ENCODE measurements around the gene PAPOLB. TPM values are rescaled to one million over a fixed set of nuclear protein-coding genes. Genes with fewer than 3 reads are reported as not detected.
A peak's percentile ranks its signal among the peaks of the same experiment; 100 is the strongest.

PAPOLB gene
- total RNA-seq, 6 donors from 2014 or later, result 0.10 to 2.1 (median 0.39) TPM

- peak in 1 of 2 donors; percentile 41 for DNase-seq
- 69 to 70% methylated on average over 14 of the region's 14 CpGs for WGBS, 2 donors
Observed at GRCh38 chr7:4814433-4814832, 47.4 kb downstream of the PAPOLB start.

GRCh38 chr7:4809666-4810065, 52.2 kb downstream of the PAPOLB start:
- Histone ChIP-seq H3K4me1 (peaks cover 0 to 4% (median 0%) of the 10 kb centered on the region in 4 donors), H3K27me3 (no peaks in the 10 kb centered on the region), H3K4me3 (peak overlapping the region in 2 of 4 donors; percentile 23 to 32), H3K36me3 (peaks cover 0 to 6% (median 0%) of the 10 kb centered on the region in 4 donors), H3K27ac (no peak overlapping the region), H3K9me3 (no peaks in the 10 kb centered on the region)
- TF ChIP-seq EP300 (IDR thresholded peaks at IDR 0.05) (no peak), CTCF (IDR thresholded peaks at IDR 0.05) (no peak), POLR2AphosphoS5 (IDR thresholded peaks at IDR 0.05) (no peak), POLR2A (IDR thresholded peaks at IDR 0.05) (no peak)
- ATAC-seq (ENCODE audit: low FRiP score in 2 of 2) (no peak), DNase-seq (no peak)
- 73 to 83% methylated on average over 14 of the region's 14 CpGs for WGBS, 2 donors

More at GRCh38 chr7:4814433-4814832, 47.4 kb downstream of the PAPOLB start:
- Histone ChIP-seq H3K9me3 (no peaks in the 10 kb centered on the region), H3K27me3 (no peaks in the 10 kb centered on the region), H3K36me3 (peaks cover 0 to 7% (median 3%) of the 10 kb centered on the region in 4 donors), H3K27ac (no peak overlapping the region), H3K4me1 (peaks cover 0 to 4% (median 0%) of the 10 kb centered on the region in 4 donors), H3K4me3 (no peak overlapping the region)
- no peak for TF ChIP-seq CTCF (IDR thresholded peaks at IDR 0.05)
- no peak for ATAC-seq (ENCODE audit: low FRiP score in 2 of 2)

DNA sequence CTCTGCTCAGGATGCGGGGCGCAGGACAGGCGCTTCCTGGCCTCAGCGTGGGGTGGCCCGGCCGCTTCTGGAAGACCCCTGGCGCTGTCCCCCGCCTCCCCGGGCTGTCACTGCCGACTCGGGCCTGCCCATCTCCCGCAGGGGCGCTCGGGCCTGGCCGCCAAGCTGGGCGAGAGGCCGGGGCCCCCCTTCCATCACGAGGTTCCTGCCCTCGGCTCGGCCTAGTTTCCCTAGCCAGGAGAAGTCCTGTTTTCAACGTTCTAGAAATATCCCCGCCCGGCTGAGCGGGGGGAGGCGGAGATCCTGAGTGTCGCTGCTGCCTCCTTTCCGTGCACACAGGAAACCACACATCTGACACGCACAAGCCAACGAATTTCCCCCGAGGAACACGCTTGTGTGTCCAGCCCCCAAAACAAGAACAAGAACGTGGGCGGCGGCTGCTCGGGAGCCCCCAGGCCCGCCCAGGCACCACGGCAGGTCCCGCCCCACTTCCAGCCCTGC, 52.7 kb downstream of the PAPOLB start:
- H3K4me3 ChIP-seq, result peak overlapping the region in 2 of 4 donors; percentile 23 to 32
- ATAC-seq (ENCODE audit: low FRiP score in 2 of 2) (no peak), DNase-seq (peak in 1 of 2 donors; percentile 80)
- no peak for TF ChIP-seq CTCF (IDR thresholded peaks at IDR 0.05)
- TF ChIP-seq POLR2A (IDR thresholded peaks at IDR 0.05), result no peak
- TF ChIP-seq POLR2AphosphoS5 (IDR thresholded peaks at IDR 0.05), result no peak
- TF ChIP-seq EP300 (IDR thresholded peaks at IDR 0.05), result no peak
- peaks cover 0 to 3% (median 0%) of the 10 kb centered on the region in 4 donors for H3K36me3 ChIP-seq
- H3K9me3 ChIP-seq, result no peaks in the 10 kb centered on the region
- no peaks in the 10 kb centered on the region for H3K27me3 ChIP-seq
- H3K4me1 ChIP-seq, result peaks cover 0 to 4% (median 0%) of the 10 kb centered on the region in 4 donors
- H3K27ac ChIP-seq, result peak overlapping the region in 1 of 4 donors; percentile 49
- WGBS, 2 donors, result 59 to 80% methylated on average over 14 to 25 of the region's 38 CpGs

- Histone ChIP-seq H3K9me3 (no peaks in the 10 kb centered on the region), H3K4me3 (no peak overlapping the region), H3K27ac (peak overlapping the region in 1 of 4 donors; percentile 42), H3K4me1 (peaks cover 0 to 4% (median 0%) of the 10 kb centered on the region in 4 donors), H3K36me3 (peaks cover 0 to 3% (median 0%) of the 10 kb centered on the region in 4 donors), H3K27me3 (no peaks in the 10 kb centered on the region)
- TF ChIP-seq CTCF (IDR thresholded peaks at IDR 0.05) (no peak), POLR2A (IDR thresholded peaks at IDR 0.05) (no peak), POLR2AphosphoS5 (IDR thresholded peaks at IDR 0.05) (no peak), EP300 (IDR thresholded peaks at IDR 0.05) (no peak)
- WGBS, 2 donors, result 88 to 94% methylated on average over 32 to 37 of the region's 37 CpGs
- DNase-seq (peak in 1 of 2 donors; percentile 52), ATAC-seq (ENCODE audit: low FRiP score in 2 of 2) (no peak)
Observed at GRCh38 chr7:4808565-4808964, 53.3 kb downstream of the PAPOLB start.

DNA sequence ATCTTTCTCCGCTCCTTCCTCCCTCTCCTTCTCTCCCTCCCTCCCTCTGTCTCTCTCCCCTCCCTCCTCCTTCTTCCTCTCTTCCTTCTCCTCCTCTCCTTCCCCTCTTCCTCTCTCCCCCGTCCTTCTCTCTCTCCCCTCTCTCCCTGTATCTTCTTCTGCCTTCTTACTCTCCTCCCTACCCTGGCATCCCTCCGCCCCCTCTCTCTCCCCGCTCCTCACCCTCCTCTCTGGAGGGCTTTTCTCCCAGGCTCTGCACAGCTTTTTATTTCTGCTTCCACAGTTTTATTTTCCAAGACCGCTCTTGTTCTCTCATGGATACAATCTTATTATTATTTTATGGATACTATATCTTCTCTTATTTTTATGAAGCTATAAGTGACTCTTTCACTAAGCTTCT, 53.8 kb downstream of the PAPOLB start:
- no peak for TF ChIP-seq CTCF (IDR thresholded peaks at IDR 0.05)
- no peak for TF ChIP-seq POLR2A (IDR thresholded peaks at IDR 0.05)
- TF ChIP-seq POLR2AphosphoS5 (IDR thresholded peaks at IDR 0.05), result no peak
- TF ChIP-seq EP300 (IDR thresholded peaks at IDR 0.05), result no peak
- Histone ChIP-seq H3K27me3 (no peaks in the 10 kb centered on the region), H3K36me3 (peaks cover 0 to 1% (median 0%) of the 10 kb centered on the region in 4 donors), H3K4me1 (peaks cover 0 to 4% (median 0%) of the 10 kb centered on the region in 4 donors), H3K9me3 (no peaks in the 10 kb centered on the region), H3K27ac (peak overlapping the region in 1 of 4 donors; percentile 42), H3K4me3 (no peak overlapping the region)
- no peak for DNase-seq
- no peak for ATAC-seq (ENCODE audit: low FRiP score in 2 of 2)
- WGBS, 2 donors, result 70 to 74% methylated on average over 5 of the region's 5 CpGs

Data from upper lobe of left lung (tissue), 6 donors.